ENCODE data around the gene MAPK10. TPM values are rescaled to one million over a fixed set of nuclear protein-coding genes. Genes with fewer than 3 reads are reported as not detected.

Gene MAPK10
- total and polyA plus RNA-seq, 2 experiments from 2014 or later: 3.6 to 8.1 TPM

GRCh38 chr4:86306816-86307215 is 53.0 kb downstream of the MAPK10 start:
- TF ChIP-seq POLR2AphosphoS5 (IDR thresholded peaks at IDR 0.05; ENCODE audit: low read depth) (no peak), STAT1 (IDR thresholded peaks at IDR 0.05; ENCODE audit: unreplicated experiment) (no peak), ZNF331 (CRISPR knock-in tag; IDR thresholded peaks at IDR 0.05; ENCODE audit: low read depth) (no peak), ZNF462 (CRISPR knock-in tag; IDR thresholded peaks at IDR 0.05) (no peak), EZH2phosphoT487 (IDR thresholded peaks at IDR 0.05; ENCODE audit: unreplicated experiment) (no peak), ETS1 (IDR thresholded peaks at IDR 0.05) (no peak), REST (IDR thresholded peaks at IDR 0.05; ENCODE audit: unreplicated experiment) (no peak), JUNB (IDR thresholded peaks at IDR 0.05; ENCODE audit: unreplicated experiment) (no peak), ZNF114 (CRISPR knock-in tag; IDR thresholded peaks at IDR 0.05) (no peak)
- ATAC-seq (no peak), DNase-seq (ENCODE audit: low spot score) (no peak)
- Mint-ChIP-seq H3K4me1 (peaks cover 16% of the 10 kb centered on the region), H3K4me3 (no peak overlapping the region), H3K9me3 (0 out of 3 replicates have a peak, but pooled peaks cover 4% of the 10 kb centered on the region), H3K36me3 (ENCODE audit: low read depth) (peaks cover 4% of the 10 kb centered on the region; the same call in 2 of the 3 replicates), H3K27ac (no peak overlapping the region), H3K27me3 (ENCODE audit: insufficient read depth, low read depth, poor library complexity) (peaks cover 1% of the 10 kb centered on the region)
- Histone ChIP-seq H3K4me1 (ENCODE audit: insufficient read depth) (no peaks in the 10 kb centered on the region), H4K20me1 (replicated peaks; ENCODE audit: insufficient read depth) (no peaks in the 10 kb centered on the region), H3K27me3 (ENCODE audit: insufficient read depth) (no peaks in the 10 kb centered on the region), H3K4me3 (no peak overlapping the region), H3K27ac (ENCODE audit: low read depth) (no peak overlapping the region), H3K79me2 (replicated peaks; ENCODE audit: insufficient read depth) (no peaks in the 10 kb centered on the region), H3K36me3 (ENCODE audit: insufficient read depth) (no peaks in the 10 kb centered on the region), H3K4me2 (no peak overlapping the region), H3F3A (replicated peaks; ENCODE audit: low read depth) (no peaks in the 10 kb centered on the region), H3K9me2 (ENCODE audit: insufficient read depth) (no peaks in the 10 kb centered on the region), H2AFZ (no peak overlapping the region)

Measured in GM23338 (cell line).